HG02973 (cell line): ENCODE results near the gene EMP2.

ENCODE experiments used
- ATAC-seq: cut with Tn5 transposase; IDR thresholded peaks from one replicate; pipeline ENCODE4 v1.9.1; 2021; ENCODE audit warnings: moderate library complexity; ENCODE audit not compliant: unreplicated experiment

The EMP2 gene

GRCh38 chr16:10610499-10611184, 30.2 kb upstream of the EMP2 start:
- ATAC-seq = no peak

- ATAC-seq = no peak
Measured at GRCh38 chr16:10609402-10609774, 29.0 kb upstream of the EMP2 start.

GRCh38 chr16:10608687-10609401, 28.4 kb upstream of the EMP2 start:
- ATAC-seq = no peak

GRCh38 chr16:10607157-10607556, 26.8 kb upstream of the EMP2 start:
- no peak for ATAC-seq

GRCh38 chr16:10606607-10607006, 26.2 kb upstream of the EMP2 start:
- no peak for ATAC-seq

- ATAC-seq = no peak
Measured at GRCh38 chr16:10605636-10606035, 25.2 kb upstream of the EMP2 start.

GRCh38 chr16:10601444-10602408, 21.3 kb upstream of the EMP2 start:
- no peak for ATAC-seq

- no peak for ATAC-seq
Measured at GRCh38 chr16:10600782-10601443, 20.5 kb upstream of the EMP2 start.

GRCh38 chr16:10599626-10600025, 19.2 kb upstream of the EMP2 start:
- ATAC-seq = no peak

GRCh38 chr16:10598157-10598556, 17.8 kb upstream of the EMP2 start:
- no peak for ATAC-seq

GRCh38 chr16:10597187-10597601, 16.8 kb upstream of the EMP2 start:
- ATAC-seq = no peak

GRCh38 chr16:10594312-10594950, 14.0 kb upstream of the EMP2 start:
- ATAC-seq = no peak

- no peak for ATAC-seq
Measured at GRCh38 chr16:10592611-10593010, 12.2 kb upstream of the EMP2 start.

- ATAC-seq = no peak
Measured at GRCh38 chr16:10590342-10590741, 9.9 kb upstream of the EMP2 start.

GRCh38 chr16:10589109-10589508, 8.7 kb upstream of the EMP2 start:
- no peak for ATAC-seq

- ATAC-seq = no peak
Measured at GRCh38 chr16:10587622-10588021, 7.2 kb upstream of the EMP2 start.

- no peak for ATAC-seq
Measured at GRCh38 chr16:10584981-10585438, 4.6 kb upstream of the EMP2 start.

GRCh38 chr16:10583269-10583668, 2.9 kb upstream of the EMP2 start:
- no peak for ATAC-seq

GRCh38 chr16:10581507-10581906, 1.1 kb upstream of the EMP2 start:
- no peak for ATAC-seq

GRCh38 chr16:10580883-10581247, 467 bp upstream of the EMP2 start:
- ATAC-seq = no peak

- no peak for ATAC-seq
Measured at GRCh38 chr16:10579575-10579964, 828 bp downstream of the EMP2 start.
